Suppressor macrophage (primary cell): ENCODE results near the gene OR5AK2.
A peak's percentile ranks its signal among the peaks of the same experiment; 100 is the strongest.
"Not testable (repeated sequence)": the region's sequence is repeated elsewhere in the genome, so short reads cannot be mapped to it uniquely, and the experiment has no call there.

Source experiments
- DNase-seq, 4 experiments: peaks; one replicate each; pipeline ENCODE4 v3.0.0-alpha.2; 2020 to 2022
- total RNA-seq, 17 experiments: gene quantifications; one replicate each; lab custom pipeline; 2026; ENCODE audit warnings: mixed read lengths in 6 of 17, inconsistent platforms in 3 of 17; lab: John Stamatoyannopoulos, UW

Gene OR5AK2, protein sequence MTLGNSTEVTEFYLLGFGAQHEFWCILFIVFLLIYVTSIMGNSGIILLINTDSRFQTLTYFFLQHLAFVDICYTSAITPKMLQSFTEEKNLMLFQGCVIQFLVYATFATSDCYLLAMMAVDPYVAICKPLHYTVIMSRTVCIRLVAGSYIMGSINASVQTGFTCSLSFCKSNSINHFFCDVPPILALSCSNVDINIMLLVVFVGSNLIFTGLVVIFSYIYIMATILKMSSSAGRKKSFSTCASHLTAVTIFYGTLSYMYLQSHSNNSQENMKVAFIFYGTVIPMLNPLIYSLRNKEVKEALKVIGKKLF
- total RNA-seq: 0 to 0.44 (median 0) reads per million in 17 experiments

DNA sequence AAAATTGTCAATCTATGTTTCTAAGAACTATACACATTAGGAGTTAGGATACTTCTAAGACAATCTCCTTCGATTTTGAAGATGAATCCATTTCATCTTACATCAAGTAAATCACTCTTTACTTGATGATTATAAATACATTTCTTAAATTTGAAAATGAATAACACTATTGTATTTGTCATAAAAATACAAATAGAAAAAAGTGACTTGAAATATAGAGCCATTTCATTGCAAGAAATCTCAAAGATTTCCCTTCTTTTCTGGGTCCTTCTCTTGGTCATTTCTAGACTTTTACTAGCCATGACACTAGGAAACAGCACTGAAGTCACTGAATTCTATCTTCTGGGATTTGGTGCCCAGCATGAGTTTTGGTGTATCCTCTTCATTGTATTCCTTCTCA lies at the start of gene OR5AK2:
Gene OR5AK2 (plus strand): TSS at position 301 of the 400 bp plus-strand sequence. CDS start 0 bp downstream, at position 301.
- DNase-seq: no peak

DNA sequence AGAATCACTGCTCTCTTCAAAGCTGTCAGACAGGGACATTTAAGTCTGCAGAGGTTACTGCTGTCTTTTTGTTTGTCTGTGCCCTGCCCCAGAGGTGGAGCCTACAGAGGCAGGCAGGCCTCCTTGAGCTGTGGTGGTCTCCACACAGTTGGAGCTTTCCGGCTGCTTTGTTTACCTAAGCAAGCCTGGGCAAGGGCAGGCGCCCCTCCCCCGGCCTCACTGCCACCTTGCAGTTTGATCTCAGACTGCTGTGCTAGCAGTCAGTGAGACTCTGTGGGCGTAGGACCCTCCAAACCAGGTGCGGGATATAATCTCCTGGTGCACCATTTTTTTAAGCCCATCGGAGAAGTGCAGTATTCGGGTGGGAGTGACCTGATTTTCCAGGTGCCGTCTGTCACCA lies 43.2 kb upstream of the OR5AK2 start:
- not testable (repeated sequence) for DNase-seq

DNA sequence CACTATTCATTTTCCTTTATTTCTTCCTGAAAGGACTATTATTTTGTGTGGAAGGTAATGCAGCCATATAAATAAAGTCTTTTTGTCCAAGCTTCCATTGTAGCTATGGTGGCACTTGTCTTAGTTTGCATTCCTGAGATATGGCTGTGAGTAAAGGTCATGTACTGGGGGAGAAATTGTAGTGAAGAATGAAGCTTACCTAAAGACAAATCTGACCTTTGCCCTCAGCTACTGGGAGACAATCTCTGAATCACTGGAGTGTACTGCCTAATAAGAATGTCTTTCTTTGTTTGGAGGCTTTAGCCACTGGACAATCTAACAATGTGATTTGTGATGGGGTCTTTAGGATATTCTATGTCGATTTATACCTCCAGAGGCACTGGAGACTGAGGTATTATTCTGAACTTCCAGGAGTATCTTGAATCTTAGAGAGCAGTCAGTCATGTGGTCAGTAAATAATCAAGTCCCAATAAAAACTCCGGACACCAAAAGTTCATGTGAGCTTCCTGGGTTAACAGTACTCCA lies 39.7 kb upstream of the OR5AK2 start:
- DNase-seq: no peak

DNA sequence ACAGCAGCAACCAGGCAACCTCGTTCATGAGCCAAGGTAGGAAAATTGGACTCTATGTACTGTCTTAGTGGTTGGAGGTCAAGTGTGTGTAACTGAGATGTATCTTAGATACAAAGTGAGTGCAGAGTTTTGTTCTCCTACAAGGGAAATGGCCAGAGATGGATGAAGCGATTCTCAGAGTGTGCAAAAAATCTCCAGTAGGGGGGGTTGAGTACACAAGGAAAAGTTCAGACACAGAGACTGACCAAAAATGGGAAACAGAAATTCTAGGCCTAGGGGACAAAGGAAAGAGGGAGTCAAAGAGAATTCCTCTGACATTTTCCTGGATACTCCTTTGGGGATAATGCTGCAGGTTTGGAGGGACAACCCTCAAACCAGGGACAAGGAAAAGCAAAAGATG lies 38.2 kb upstream of the OR5AK2 start:
- DNase-seq: no peak

DNA sequence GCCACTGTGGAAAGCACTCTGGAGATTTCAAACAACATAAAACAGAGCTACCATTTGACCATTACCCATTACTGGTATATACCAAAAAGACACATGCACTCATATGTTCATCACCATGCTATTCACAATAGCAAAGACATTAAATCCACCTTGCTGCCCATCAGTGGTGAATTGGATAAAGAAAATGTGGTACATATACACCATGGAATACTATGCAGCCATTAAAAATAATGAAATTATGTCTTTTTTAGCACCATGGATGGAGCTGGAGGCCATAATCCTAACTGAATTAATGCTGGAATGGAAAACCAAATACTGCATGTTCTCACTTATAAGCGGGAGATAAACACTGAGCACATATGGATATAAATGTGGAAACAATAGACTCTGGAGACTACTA lies 34.8 kb upstream of the OR5AK2 start:
- not testable (repeated sequence) for DNase-seq

DNA sequence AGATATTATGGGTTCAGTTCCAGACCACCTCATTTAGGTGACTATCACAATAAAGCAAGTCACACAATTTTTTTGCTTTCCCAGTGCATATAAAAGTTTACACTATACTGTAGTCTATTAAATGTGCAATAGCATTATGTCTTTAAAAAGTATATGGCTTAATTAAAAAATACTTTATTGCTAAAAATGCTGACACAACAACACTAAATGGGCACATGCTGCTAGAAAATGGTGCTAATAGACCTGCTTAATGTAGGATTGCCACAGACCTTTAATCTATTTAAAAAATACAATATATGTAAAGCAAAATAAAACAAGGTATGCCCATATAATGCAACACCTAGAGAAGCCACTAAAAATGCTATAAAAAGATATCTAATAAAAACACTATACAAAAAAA lies 27.1 kb upstream of the OR5AK2 start:
- DNase-seq: no peak

DNA sequence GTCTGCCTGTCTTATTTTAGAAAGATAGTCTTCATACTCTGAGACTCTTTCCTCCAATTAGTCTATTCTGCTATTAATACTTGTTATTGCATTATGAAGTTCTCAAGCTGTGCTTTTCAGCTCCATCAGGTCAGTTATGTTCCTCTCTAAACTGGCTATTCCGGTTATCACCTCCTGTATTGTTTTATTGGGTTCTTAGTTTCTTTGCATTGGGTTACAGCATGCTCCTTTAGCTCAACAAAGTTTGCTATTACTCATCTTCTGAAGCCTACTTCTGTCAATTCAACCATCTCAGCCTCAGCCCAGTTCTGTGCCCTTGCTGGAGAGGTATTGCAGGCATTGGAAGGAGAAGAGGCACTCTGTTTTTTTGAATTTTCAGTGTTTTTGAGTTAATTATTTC lies 21.0 kb upstream of the OR5AK2 start:
- DNase-seq: no peak

DNA sequence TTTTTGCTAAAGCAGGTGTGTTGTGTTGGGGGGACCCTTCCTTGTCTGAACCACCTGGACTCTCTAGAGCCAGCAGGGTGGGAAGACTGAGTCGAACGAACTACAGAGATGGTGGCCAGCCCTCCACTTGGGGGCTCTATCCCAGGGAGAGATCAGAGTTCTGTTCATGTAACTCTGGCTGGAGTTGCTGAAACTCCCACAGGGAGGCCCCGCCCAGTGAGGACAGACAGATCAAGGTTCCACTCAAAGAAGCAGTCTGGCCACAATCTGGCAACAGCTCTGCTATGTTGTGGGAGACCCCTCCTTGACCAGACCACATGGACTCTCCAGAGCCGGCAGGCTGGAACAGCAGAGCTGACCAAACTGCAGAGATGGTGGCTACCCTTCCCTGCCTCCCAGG lies 20.2 kb upstream of the OR5AK2 start:
- no peak for DNase-seq

DNA sequence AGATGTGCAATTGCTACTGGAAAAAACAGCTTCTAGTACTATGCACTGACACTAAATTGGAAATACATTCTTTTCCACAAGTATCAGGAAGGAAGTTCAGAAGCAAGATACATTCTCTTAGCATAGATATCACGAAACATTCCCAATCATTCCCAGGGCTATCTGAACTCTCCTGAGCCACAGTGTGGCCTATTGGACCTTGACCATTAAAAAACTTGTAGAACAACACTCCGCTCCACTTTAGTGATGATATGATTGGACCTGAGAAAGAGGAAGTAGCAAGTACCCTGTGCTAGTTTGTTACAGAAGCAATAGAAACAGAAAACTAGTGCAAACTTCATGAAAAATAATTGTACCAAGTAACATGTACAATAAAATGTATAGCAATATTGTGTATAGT lies 11.4 kb upstream of the OR5AK2 start:
- DNase-seq: no peak

DNA sequence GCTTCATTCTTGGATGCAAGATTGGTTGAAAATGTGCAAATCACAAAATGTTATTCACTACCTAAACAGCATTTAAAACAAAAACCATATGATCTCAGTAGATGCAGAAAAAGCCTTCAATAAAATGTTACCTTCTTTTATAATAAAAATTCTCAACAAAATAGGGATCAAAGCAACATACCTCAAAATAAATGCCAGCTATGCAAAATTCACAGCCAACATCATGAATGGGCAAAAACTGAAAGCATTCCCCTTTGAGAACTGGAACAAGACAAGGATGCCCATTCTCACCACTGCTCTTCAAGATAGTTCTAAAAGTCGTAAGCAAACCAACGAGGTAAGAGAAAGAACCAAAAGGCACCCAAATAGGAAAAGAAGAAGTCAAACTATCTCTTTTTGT lies 2.0 kb downstream of the OR5AK2 start:
- DNase-seq: no peak

DNA sequence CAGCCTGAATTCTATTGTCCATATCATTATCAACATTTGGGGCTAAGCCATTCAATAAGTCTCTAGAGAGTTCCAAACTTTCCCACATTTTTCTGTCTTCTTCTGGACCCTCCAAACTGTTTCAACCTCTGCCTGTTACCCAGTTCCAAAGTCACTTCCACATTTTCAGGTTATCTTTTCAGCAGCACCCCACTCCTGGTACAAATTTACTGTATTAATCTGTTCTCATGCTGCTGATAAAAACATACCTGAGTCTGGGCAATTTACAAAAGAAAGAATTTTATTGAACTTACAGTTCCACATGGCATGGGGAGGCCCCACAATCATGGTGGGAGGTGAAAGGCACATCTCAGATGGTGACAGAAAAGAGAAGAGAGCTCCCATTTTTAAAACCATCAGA lies 5.8 kb downstream of the OR5AK2 start:
- no peak for DNase-seq

DNA sequence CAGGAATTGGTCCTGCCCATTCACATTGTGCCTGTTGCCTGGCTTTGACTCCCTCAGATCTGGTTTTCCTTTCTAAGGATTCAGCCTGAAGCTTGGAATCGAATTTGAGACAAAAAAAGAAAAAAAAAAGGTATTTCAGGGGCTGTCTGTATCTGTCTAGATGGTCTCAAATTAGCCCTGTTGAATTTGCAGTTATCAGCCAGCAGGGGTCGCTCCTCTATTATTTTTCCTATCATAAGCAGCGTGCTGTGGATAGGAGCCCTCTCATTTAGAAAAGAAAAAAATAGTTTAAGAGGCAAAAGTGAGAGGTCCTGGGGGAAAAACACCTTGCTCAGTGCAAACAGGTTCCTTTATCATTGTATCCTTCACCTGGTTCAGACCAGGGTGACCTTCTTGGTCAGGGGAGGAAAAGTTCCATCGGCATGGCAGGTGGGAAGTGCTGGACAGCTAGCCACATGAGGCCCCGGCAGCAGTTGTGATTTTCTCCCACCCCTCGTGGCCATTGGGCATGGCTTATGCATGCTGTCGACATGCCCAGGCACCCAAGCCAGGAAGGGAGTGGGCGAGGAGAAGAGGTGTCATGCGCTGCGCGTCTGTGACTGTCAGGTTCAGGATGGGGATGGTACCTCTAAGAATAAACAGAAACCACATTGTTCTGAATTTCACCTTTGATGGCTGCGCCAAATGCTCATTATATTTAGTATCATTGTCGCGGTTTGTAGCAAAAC lies 13.1 kb downstream of the OR5AK2 start:
- DNase-seq: peak in 1 of 4 experiments; percentile 1

DNA sequence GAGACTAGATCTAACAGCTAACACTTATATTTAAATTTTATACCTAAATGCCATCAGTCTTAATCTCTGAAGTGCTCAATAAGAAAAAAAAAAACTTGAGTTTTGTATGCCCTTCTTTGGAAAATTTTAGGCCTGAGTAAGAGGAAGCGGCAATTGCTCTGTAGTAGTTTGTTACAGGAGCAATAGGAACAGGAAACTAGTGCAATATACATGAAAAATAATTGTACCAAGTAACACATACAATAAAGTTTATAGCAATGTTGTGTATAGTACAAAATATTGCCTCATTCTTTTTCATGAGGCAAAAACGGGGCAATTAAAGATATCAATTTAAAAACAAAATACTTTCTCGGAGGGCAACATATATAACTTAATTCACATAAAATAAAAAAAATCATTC lies 19.7 kb downstream of the OR5AK2 start:
- no peak for DNase-seq

DNA sequence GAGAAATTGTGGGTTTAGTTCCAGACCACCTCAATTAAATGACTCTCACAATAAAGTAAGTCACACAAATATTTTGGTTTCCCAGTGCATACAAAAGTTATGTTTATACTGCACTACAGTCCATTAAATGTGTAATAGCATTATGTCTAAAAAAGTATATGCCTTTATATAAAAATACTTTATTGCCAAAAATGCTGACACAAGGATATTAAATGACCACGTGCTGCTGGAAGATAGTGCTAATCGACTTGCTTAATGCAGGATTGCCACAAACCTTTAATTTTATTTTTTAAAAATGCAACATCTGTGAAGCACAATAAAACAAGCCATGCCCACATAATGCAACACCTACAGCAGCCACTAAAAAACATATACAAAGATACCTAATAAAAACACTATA lies 27.0 kb downstream of the OR5AK2 start:
- no peak for DNase-seq

DNA sequence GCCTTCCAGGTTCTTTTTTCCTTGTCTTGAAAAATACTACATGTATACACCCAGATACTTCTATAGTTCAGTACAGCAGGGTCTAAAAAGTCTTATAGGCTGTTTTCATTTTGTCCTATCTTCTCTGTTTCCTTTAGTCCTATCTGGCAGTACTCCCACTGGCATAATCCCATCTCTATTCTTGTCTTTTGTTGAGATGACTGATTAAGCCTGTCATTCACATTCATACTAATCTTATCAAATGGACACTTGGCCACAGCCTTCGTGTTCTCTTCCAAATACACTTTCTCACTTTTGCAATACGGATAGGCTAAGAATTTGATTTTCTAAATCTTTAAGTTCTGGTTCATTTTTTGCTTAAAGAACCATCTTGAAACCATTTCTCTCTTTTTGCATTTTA lies 42.8 kb downstream of the OR5AK2 start:
- DNase-seq: no peak
